CD14-positive monocyte (primary cell): ENCODE measurements around the gene LYPD4. TPM values are rescaled to one million over a fixed set of nuclear protein-coding genes. Genes with fewer than 3 reads are reported as not detected.

Source experiments
- DNase-seq, 3 donors: peaks; one replicate each; pipeline ENCODE4 v3.0.0-alpha.2; 2011 to 2022
- H2AFZ ChIP-seq: 2 replicates; pipeline ENCODE4 v1.6.0; 2012; ENCODE audit warnings: mild to moderate bottlenecking, low read depth, low read length, inconsistent platforms; ENCODE audit not compliant: insufficient read depth, poor library complexity, severe bottlenecking
- H3K27ac ChIP-seq, 2 donors: 1 replicate in 1 of 2; 2 replicates in 1 of 2; pipeline ENCODE4 v1.5.1; 2012 to 2013; ENCODE audit warnings: low read length in 2 of 2, control low read depth in 1 of 2, inconsistent platforms in 1 of 2, low read depth in 1 of 2, mild to moderate bottlenecking in 1 of 2
- H3K27me3 ChIP-seq, 2 donors: one replicate each; pipeline versions ENCODE4 v1.6.0 to v1.6.1; 2011 to 2013; ENCODE audit warnings: low read length in 2 of 2; ENCODE audit not compliant: control insufficient read depth in 2 of 2, insufficient read depth in 2 of 2
- H3K36me3 ChIP-seq, 2 donors: replicated peaks in 1 of 2; 1 replicate in 1 of 2; 2 replicates in 1 of 2; pipeline versions ENCODE4 v1.5.1 to v1.6.1; 2012 to 2013; ENCODE audit warnings: low read length in 2 of 2, control low read depth in 1 of 2, inconsistent platforms in 1 of 2, mild to moderate bottlenecking in 1 of 2; ENCODE audit not compliant: insufficient read depth in 2 of 2, control insufficient read depth in 1 of 2
- H3K4me1 ChIP-seq, 2 donors: 1 replicate in 1 of 2; 2 replicates in 1 of 2; pipeline versions ENCODE4 v1.5.1 to v1.6.1; 2012 to 2013; ENCODE audit warnings: low read length in 2 of 2, control low read depth in 1 of 2, inconsistent platforms in 1 of 2, mild to moderate bottlenecking in 1 of 2, moderate library complexity in 1 of 2; ENCODE audit not compliant: insufficient read depth in 2 of 2, control insufficient read depth in 1 of 2
- H3K4me2 ChIP-seq: replicated peaks from 2 replicates; pipeline ENCODE3; 2012; ENCODE audit warnings: low read length, moderate library complexity, mild to moderate bottlenecking; ENCODE audit not compliant: poor library complexity, severe bottlenecking; ENCODE audit errors: extremely low read depth
- H3K4me3 ChIP-seq, 3 experiments: fragments of 200-600 bp in 1 of 3; sonication (generic) in 1 of 3; replicated peaks in 1 of 3; 1 replicate in 2 of 3; 2 replicates in 1 of 3; pipeline ENCODE4 v1.5.1; 2011 to 2013; ENCODE audit warnings: low read length in 3 of 3, mild to moderate bottlenecking in 3 of 3, control low read depth in 2 of 3, low read depth in 2 of 3, inconsistent platforms in 1 of 3, moderate library complexity in 1 of 3
- H3K79me2 ChIP-seq: 2 replicates; pipeline ENCODE4 v1.6.0; 2012; ENCODE audit warnings: mild to moderate bottlenecking, control low read depth, inconsistent platforms, low read length, moderate library complexity; ENCODE audit not compliant: insufficient read depth
- H3K9ac ChIP-seq: 2 replicates; pipeline ENCODE4 v1.6.0; 2017; ENCODE audit warnings: low read length, mild to moderate bottlenecking; ENCODE audit not compliant: insufficient read depth, poor library complexity, severe bottlenecking
- H3K9me3 ChIP-seq, 2 donors: replicated peaks in 1 of 2; 1 replicate in 1 of 2; 2 replicates in 1 of 2; pipeline versions ENCODE4 v1.5.1 to v1.6.1; 2012 to 2013; ENCODE audit warnings: low read length in 2 of 2, control low read depth in 1 of 2; ENCODE audit not compliant: control insufficient read depth in 1 of 2, insufficient read depth in 1 of 2
- H4K20me1 ChIP-seq: 2 replicates; pipeline ENCODE4 v1.6.0; 2012; ENCODE audit warnings: mild to moderate bottlenecking, low read length, control low read depth, moderate library complexity; ENCODE audit not compliant: insufficient read depth
- H3K27ac Mint-ChIP-seq, 7 donors: one replicate each; pipeline ENCODE4 v1.8.0; 2020; ENCODE audit warnings: mild to moderate bottlenecking in 7 of 7, mixed read lengths in 7 of 7, moderate library complexity in 6 of 7, inconsistent platforms in 2 of 7
- H3K27me3 Mint-ChIP-seq, 3 donors: one replicate each; pipeline ENCODE4 v1.8.0; 2021 to 2022; ENCODE audit warnings: low read depth in 3 of 3, mild to moderate bottlenecking in 3 of 3, mixed read lengths in 3 of 3, moderate library complexity in 3 of 3, inconsistent platforms in 1 of 3
- H3K36me3 Mint-ChIP-seq, 2 donors: one replicate each; pipeline ENCODE4 v1.8.0; 2020; ENCODE audit warnings: mixed read lengths in 2 of 2, inconsistent platforms in 1 of 2, mild to moderate bottlenecking in 1 of 2
- H3K4me1 Mint-ChIP-seq: one replicate; pipeline ENCODE4 v1.8.0; 2020; ENCODE audit warnings: mild to moderate bottlenecking, mixed read lengths
- H3K4me3 Mint-ChIP-seq, 2 donors: one replicate each; pipeline ENCODE4 v1.8.0; 2020; ENCODE audit warnings: mild to moderate bottlenecking in 2 of 2, mixed read lengths in 2 of 2, moderate library complexity in 1 of 2
- H3K9me3 Mint-ChIP-seq, 7 donors: one replicate each; pipeline ENCODE4 v1.8.0; 2020 to 2022; ENCODE audit warnings: mixed read lengths in 7 of 7, mild to moderate bottlenecking in 6 of 7, moderate library complexity in 6 of 7, inconsistent platforms in 2 of 7
- CTCF ChIP-seq: fragments of 200-600 bp; IDR thresholded peaks from one replicate; pipeline ENCODE4 v1.8.0; 2022; ENCODE audit warnings: antibody characterized with exemption, mild to moderate bottlenecking
- WGBS: methylation state at CpG from one replicate; pipeline ENCODE4 v1.1.5; 2013; ENCODE audit warnings: missing lambda C conversion rate; ENCODE audit not compliant: insufficient coverage; 5-methylcytosine and 5-hydroxymethylcytosine counted together
- intact Hi-C, 2 donors: fragments of 100-400 bp; cut with micrococcal nuclease; formaldehyde crosslinking; loops; one replicate each; pipeline versions ENCODE4 v1.15.0 to v1.15.1; 2023
- polyA plus RNA-seq, 3 donors: library from polyadenylated mRNA; depleted of rRNA in 1 of 3; unstranded in 2 of 3; stranded (reverse) in 1 of 3; fragments of 300-500 nt in 2 of 3; fragments of >200 nt in 1 of 3; fragmentation: Illumina TruSeq in 2 of 3; gene quantifications; 1 replicate in 2 of 3; 2 replicates in 1 of 3; pipeline ENCODE4 v1.2.3, GENCODE V29; 2012 to 2021

Gene LYPD4
- polyA plus RNA-seq, 3 donors = not detected

DNA sequence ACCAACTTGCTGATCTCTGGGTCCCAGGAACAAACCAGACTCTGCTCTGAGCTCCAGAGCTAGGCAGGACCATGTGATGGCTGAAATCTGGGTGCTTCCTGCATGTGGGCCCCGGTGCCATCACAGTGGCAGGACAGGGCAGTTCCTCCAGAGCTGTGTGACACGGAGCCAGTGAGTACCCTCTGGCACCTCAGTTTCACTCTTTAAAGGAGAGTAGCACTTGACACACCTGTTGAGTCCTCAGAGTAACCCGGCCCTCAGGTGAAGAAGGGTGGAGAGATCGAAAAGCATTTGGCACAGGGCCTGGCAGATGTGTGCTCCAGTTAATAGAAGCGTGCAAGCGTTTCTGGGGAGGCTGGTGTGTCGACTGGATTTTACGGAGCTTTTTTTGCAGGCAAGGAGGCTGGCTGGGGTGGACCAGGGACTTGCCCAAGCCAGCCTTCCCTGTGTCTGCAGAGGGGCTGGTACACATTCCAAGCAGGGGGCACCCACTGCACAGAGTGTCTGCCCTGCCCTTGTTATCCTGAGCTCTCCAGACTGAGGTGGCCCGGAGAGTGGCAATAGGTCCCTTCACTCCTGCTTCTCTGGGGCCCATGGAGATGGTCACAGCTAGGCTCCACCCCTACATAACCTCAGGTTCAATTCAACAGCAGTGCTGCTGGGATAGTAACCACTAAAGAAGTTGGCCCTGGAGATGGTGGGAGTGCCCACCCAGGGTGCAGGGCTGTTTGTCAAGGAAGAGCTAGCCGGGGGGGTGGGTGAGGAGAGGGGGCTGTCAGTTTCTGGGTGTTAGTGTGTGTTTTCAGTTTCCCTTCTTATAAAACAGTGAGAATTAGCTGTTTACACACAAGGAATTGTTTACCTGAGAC, 23.9 kb upstream of the LYPD4 start:
- Histone ChIP-seq H3K9ac (no peak overlapping the region), H3K36me3 (peaks cover 51 to 75% of the 10 kb centered on the region in 2 donors), H3K27me3 (no peaks in the 10 kb centered on the region), H3K79me2 (peaks cover 54% of the 10 kb centered on the region), H3K9me3 (no peaks in the 10 kb centered on the region), H3K4me3 (no peak overlapping the region), H3K4me1 (peaks cover 45 to 48% of the 10 kb centered on the region in 2 donors), H4K20me1 (peaks cover 84% of the 10 kb centered on the region), H3K4me2 (no peak overlapping the region), H3K27ac (peak overlapping the region; percentile 5 to 47), H2AFZ (no peak overlapping the region)
- intact Hi-C loops = no loop called here
- Mint-ChIP-seq H3K36me3 (peaks cover 48 to 78% of the 10 kb centered on the region in 2 donors), H3K27ac (peak overlapping the region in 4 of 7 donors; percentile 8 to 77 (median 40)), H3K4me3 (no peak overlapping the region), H3K4me1 (peaks cover 62% of the 10 kb centered on the region), H3K27me3 (peaks cover 0 to 4% (median 0%) of the 10 kb centered on the region in 3 donors), H3K9me3 (peaks cover 0 to 2% (median 0%) of the 10 kb centered on the region in 7 donors)
- no peak for TF ChIP-seq CTCF
- WGBS = 86% methylated on average over 9 of the region's 10 CpGs
- no peak for DNase-seq

DNA sequence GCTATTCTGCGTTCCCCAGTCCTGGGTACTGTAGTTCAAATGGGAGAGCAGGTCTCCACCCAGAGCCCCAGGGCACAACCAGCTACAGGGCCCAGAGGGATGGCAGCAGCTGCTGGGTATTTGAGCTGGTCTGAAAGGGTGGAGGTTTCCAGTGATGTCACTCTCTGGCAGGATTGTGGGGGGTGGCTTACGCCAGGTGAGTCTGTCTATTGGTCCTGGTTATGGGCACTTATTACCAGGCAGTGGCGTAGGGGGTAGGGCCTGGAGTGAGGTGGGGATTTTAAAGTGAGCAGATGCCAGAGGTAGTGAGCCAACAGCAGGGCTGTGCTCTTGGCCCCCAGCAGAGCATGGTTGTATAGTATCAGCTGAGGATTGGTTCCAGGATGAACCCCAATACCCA, 21.8 kb upstream of the LYPD4 start:
- peaks cover 0 to under 1% (median 0%) of the 10 kb centered on the region in 7 donors for H3K9me3 Mint-ChIP-seq
- H3K27me3 Mint-ChIP-seq = peaks cover 0 to 1% (median 0%) of the 10 kb centered on the region in 3 donors
- Histone ChIP-seq H3K4me2 (no peak overlapping the region), H2AFZ (no peak overlapping the region), H3K27ac (peak overlapping the region in 1 of 2 donors; percentile 6), H3K9me3 (no peaks in the 10 kb centered on the region), H3K27me3 (no peaks in the 10 kb centered on the region), H3K4me3 (no peak overlapping the region), H3K79me2 (peaks cover 74% of the 10 kb centered on the region), H4K20me1 (peaks cover 95% of the 10 kb centered on the region), H3K36me3 (peaks cover 66 to 88% of the 10 kb centered on the region in 2 donors), H3K4me1 (peaks cover 45 to 48% of the 10 kb centered on the region in 2 donors), H3K9ac (no peak overlapping the region)
- intact Hi-C loops = no loop called here
- peak overlapping the region in 6 of 7 donors; percentile 15 to 82 (median 58) for H3K27ac Mint-ChIP-seq
- peaks cover 64 to 89% of the 10 kb centered on the region in 2 donors for H3K36me3 Mint-ChIP-seq
- DNase-seq = no peak
- H3K4me3 Mint-ChIP-seq = no peak overlapping the region
- peaks cover 61% of the 10 kb centered on the region for H3K4me1 Mint-ChIP-seq
- 87% methylated on average over 3 of the region's 3 CpGs for WGBS
- no peak for TF ChIP-seq CTCF
